ENCODE measurements around the gene OR1L6. TPM values are rescaled to one million over a fixed set of nuclear protein-coding genes. Genes with fewer than 3 reads are reported as not detected.

Gene OR1L6
- total and polyA plus RNA-seq, 9 of the 15 experiments (the other 6 are each of a cell fraction or from before 2014, with no cell fraction given) = not detected

- Histone ChIP-seq H3K36me3 (ENCODE audit: control insufficient read depth, insufficient read depth, low read length) (no peaks in the 10 kb centered on the region), H2AFZ (ENCODE audit: low read depth, low read length) (no peak overlapping the region), H3K9ac (ENCODE audit: insufficient read depth in 1 of 2, low read depth in 2 of 2, low read length in 2 of 2) (no peak overlapping the region), H3K9me1 (ENCODE audit: control insufficient read depth, insufficient read depth, low read length) (peaks cover 3% of the 10 kb centered on the region), H3K4me3 (no peak overlapping the region), H3K9me3 (replicated peaks; ENCODE audit: control insufficient read depth, insufficient read depth, low read depth, low read length) (no peaks in the 10 kb centered on the region), H3K4me1 (replicated peaks in 1 of 2; ENCODE audit: control insufficient read depth in 2 of 2, insufficient read depth in 2 of 2, low read length in 2 of 2) (no peaks in the 10 kb centered on the region), H3K4me2 (ENCODE audit: insufficient read depth, low read length) (no peak overlapping the region), H4K20me1 (replicated peaks; ENCODE audit: control insufficient read depth, insufficient read depth, low read length) (no peaks in the 10 kb centered on the region), H3K27me3 (ENCODE audit: control insufficient read depth in 2 of 2, insufficient read depth in 2 of 2, low read length in 2 of 2) (peaks cover 7 to 12% of the 10 kb centered on the region in 2 experiments; a peak in 3 of 5 replicates), H3K27ac (ENCODE audit: extremely low read depth, low read depth, low read length) (no peak overlapping the region), H3K79me2 (ENCODE audit: control insufficient read depth, insufficient read depth, low read length) (no peaks in the 10 kb centered on the region)
- 0% methylated on average over 4 of the region's 4 CpGs for WGBS (ENCODE audit: insufficient coverage, low coverage, missing lambda C conversion rate)
- no TSS peak for BruUV-seq (replicated peaks)
- POLR2A ChIA-PET = no interaction called here
- in situ Hi-C loops (cut with MboI) = no loop called here
- CTCF ChIA-PET (ENCODE audit: low intra/inter-chr PET ratio) = no interaction called here
- no peak for FAIRE-seq
- no peak for DNase-seq (ENCODE audit: extremely low read depth in 1 of 4, low spot score in 3 of 4)
- intact Hi-C loops (cut with micrococcal nuclease) = no loop called here
- no peak for ATAC-seq
- TF ChIP-seq HCFC1 (IDR thresholded peaks at IDR 0.05; ENCODE audit: low read depth, low read length) (no peak), ZNF77 (CRISPR knock-in tag; IDR thresholded peaks at IDR 0.05) (no peak), ZNF143 (CRISPR knock-in tag; IDR thresholded peaks at IDR 0.05) (no peak), GABPB2 (CRISPR knock-in tag; conservative IDR thresholded peaks at IDR 0.05) (no peak), HINFP (tag; conservative IDR thresholded peaks at IDR 0.05; ENCODE audit: low read depth) (no peak)
Measured at GRCh38 chr9:122780026-122780425, 37.9 kb downstream of the OR1L6 start.

GRCh38 chr9:122781671-122782070, 39.6 kb downstream of the OR1L6 start:
- Histone ChIP-seq H3K27me3 (ENCODE audit: control insufficient read depth in 2 of 2, insufficient read depth in 2 of 2, low read length in 2 of 2) (peaks cover 4 to 12% of the 10 kb centered on the region in 2 experiments; a peak in 3 of 5 replicates), H3K4me2 (ENCODE audit: insufficient read depth, low read length) (no peak overlapping the region), H3K27ac (ENCODE audit: extremely low read depth, low read depth, low read length) (no peak overlapping the region), H3K79me2 (ENCODE audit: control insufficient read depth, insufficient read depth, low read length) (no peaks in the 10 kb centered on the region), H3K4me1 (replicated peaks in 1 of 2; ENCODE audit: control insufficient read depth in 2 of 2, insufficient read depth in 2 of 2, low read length in 2 of 2) (no peaks in the 10 kb centered on the region), H4K20me1 (replicated peaks; ENCODE audit: control insufficient read depth, insufficient read depth, low read length) (no peaks in the 10 kb centered on the region), H3K9me1 (ENCODE audit: control insufficient read depth, insufficient read depth, low read length) (peaks cover 3% of the 10 kb centered on the region), H2AFZ (ENCODE audit: low read depth, low read length) (no peak overlapping the region), H3K4me3 (no peak overlapping the region), H3K9ac (ENCODE audit: insufficient read depth in 1 of 2, low read depth in 2 of 2, low read length in 2 of 2) (no peak overlapping the region), H3K36me3 (ENCODE audit: control insufficient read depth, insufficient read depth, low read length) (no peaks in the 10 kb centered on the region), H3K9me3 (replicated peaks; ENCODE audit: control insufficient read depth, insufficient read depth, low read depth, low read length) (no peaks in the 10 kb centered on the region)
- no TSS peak for BruUV-seq (replicated peaks)
- ChIA-PET POLR2A (no interaction called here), CTCF (ENCODE audit: low intra/inter-chr PET ratio) (no interaction called here)
- FAIRE-seq (peak; percentile 29), ATAC-seq (no peak), DNase-seq (ENCODE audit: extremely low read depth in 1 of 4, low spot score in 3 of 4) (no peak)
- intact Hi-C loops (cut with micrococcal nuclease) = no loop called here
- WGBS (ENCODE audit: insufficient coverage, low coverage, missing lambda C conversion rate) = 0% methylated on average over 3 of the region's 3 CpGs
- in situ Hi-C loops (cut with MboI) = no loop called here
- TF ChIP-seq ZNF347 (CRISPR knock-in tag; IDR thresholded peaks at IDR 0.05; ENCODE audit: low read depth) (no peak), ZNF395 (CRISPR knock-in tag; IDR thresholded peaks at IDR 0.05) (no peak), POLR2G (IDR thresholded peaks at IDR 0.05; ENCODE audit: low read depth, low read length) (no peak), FOS (IDR thresholded peaks at IDR 0.05; ENCODE audit: extremely low read depth, insufficient read length) (no peak), NUFIP1 (IDR thresholded peaks at IDR 0.05; ENCODE audit: partially characterized antibody) (no peak), NR4A1 (CRISPR knock-in tag; IDR thresholded peaks at IDR 0.05) (no peak), NR4A1 (tag; IDR thresholded peaks at IDR 0.05) (no peak), SNRNP70 (optimal IDR thresholded peaks at IDR 0.05; ENCODE audit: low read depth, low read length) (no peak), GTF2E2 (tag; IDR thresholded peaks at IDR 0.05) (no peak), DDX20 (tag; IDR thresholded peaks at IDR 0.05; ENCODE audit: low read depth) (no peak), NCOA2 (IDR thresholded peaks at IDR 0.05; ENCODE audit: partially characterized antibody in 2 of 2) (no peak)

All from K562 (cell line).